ENCODE results near the gene CYB5R4.

The CYB5R4 gene

GRCh38 chr6:83847179-83847578 lies 12.3 kb upstream of the CYB5R4 start:
- no peak for TF ChIP-seq TAF1 (IDR thresholded peaks at IDR 0.05; ENCODE audit: borderline replicate concordance, low read depth, low read length)
- TF ChIP-seq POLR2AphosphoS5 (IDR thresholded peaks at IDR 0.05; ENCODE audit: low read depth, low read length), result no peak
- no peak for TF ChIP-seq POLR2A (IDR thresholded peaks at IDR 0.05; ENCODE audit: low read depth, low read length)
- DNase-seq (ENCODE audit: insufficient read length) (no peak), FAIRE-seq (no peak)

DNA sequence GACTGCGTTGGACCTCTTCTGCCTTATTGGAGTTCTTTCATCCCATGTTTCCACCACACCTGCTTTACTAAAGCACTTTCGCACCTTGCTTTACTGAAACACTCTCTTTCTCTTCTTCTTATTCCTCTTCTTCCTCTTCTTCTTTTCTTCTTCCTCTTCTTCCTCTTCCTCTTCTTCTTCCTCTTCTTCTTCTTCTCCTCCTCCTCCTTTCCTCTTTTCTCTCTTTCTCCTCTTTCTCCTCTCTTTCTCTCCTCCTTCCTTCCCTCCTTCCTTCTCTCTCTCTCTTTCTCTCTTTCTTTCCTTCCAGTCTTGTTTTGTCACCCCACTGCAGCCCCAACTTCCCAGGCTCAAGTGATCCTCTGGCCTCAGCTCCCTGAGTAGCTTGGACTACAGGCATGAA lies 10.4 kb upstream of the CYB5R4 start:
- no peak for TF ChIP-seq POLR2AphosphoS5 (IDR thresholded peaks at IDR 0.05; ENCODE audit: low read depth, low read length)
- no peak for TF ChIP-seq TAF1 (IDR thresholded peaks at IDR 0.05; ENCODE audit: borderline replicate concordance, low read depth, low read length)
- no peak for TF ChIP-seq POLR2A (IDR thresholded peaks at IDR 0.05; ENCODE audit: low read depth, low read length)
- FAIRE-seq (no peak), DNase-seq (ENCODE audit: insufficient read length) (no peak)

GRCh38 chr6:83849610-83850009 lies 9.9 kb upstream of the CYB5R4 start:
- no peak for TF ChIP-seq POLR2A (IDR thresholded peaks at IDR 0.05; ENCODE audit: low read depth, low read length)
- TF ChIP-seq TAF1 (IDR thresholded peaks at IDR 0.05; ENCODE audit: borderline replicate concordance, low read depth, low read length), result no peak
- no peak for TF ChIP-seq POLR2AphosphoS5 (IDR thresholded peaks at IDR 0.05; ENCODE audit: low read depth, low read length)
- FAIRE-seq (no peak), DNase-seq (ENCODE audit: insufficient read length) (no peak)

DNA sequence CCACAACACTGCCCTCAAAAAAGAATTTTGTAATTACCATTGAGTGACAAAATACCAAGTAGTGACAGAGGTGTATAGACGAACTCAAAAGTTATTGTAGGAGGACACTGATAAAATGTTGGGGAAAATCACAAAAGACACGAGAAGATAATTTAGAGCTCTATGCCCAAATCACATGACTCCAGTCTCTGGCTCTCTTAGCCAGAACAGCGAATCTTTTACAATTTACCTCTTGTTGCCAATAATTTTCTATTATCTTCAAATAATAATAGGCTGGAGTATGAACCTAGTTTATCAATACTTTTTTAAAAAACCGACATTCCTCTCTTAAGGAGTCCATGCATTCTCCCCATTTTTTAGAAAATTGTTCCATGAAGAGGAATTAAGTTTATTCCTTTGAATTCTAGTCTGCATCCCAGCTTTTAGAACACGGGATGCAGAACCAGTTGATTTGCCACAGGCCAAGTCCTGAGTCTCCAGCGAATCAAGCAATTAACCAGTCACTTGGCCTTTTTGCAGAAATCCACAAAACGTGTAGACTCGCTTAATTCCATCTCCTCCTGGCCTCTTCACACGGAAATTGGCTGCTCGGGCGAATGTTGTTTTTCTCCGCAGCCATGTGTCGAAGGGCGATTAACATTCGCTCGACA lies 6.8 kb upstream of the CYB5R4 start:
- TF ChIP-seq POLR2A (IDR thresholded peaks at IDR 0.05; ENCODE audit: low read depth, low read length), result no peak
- TF ChIP-seq TAF1 (IDR thresholded peaks at IDR 0.05; ENCODE audit: borderline replicate concordance, low read depth, low read length), result no peak
- no peak for TF ChIP-seq POLR2AphosphoS5 (IDR thresholded peaks at IDR 0.05; ENCODE audit: low read depth, low read length)
- FAIRE-seq (no peak), DNase-seq (ENCODE audit: insufficient read length) (no peak)

DNA sequence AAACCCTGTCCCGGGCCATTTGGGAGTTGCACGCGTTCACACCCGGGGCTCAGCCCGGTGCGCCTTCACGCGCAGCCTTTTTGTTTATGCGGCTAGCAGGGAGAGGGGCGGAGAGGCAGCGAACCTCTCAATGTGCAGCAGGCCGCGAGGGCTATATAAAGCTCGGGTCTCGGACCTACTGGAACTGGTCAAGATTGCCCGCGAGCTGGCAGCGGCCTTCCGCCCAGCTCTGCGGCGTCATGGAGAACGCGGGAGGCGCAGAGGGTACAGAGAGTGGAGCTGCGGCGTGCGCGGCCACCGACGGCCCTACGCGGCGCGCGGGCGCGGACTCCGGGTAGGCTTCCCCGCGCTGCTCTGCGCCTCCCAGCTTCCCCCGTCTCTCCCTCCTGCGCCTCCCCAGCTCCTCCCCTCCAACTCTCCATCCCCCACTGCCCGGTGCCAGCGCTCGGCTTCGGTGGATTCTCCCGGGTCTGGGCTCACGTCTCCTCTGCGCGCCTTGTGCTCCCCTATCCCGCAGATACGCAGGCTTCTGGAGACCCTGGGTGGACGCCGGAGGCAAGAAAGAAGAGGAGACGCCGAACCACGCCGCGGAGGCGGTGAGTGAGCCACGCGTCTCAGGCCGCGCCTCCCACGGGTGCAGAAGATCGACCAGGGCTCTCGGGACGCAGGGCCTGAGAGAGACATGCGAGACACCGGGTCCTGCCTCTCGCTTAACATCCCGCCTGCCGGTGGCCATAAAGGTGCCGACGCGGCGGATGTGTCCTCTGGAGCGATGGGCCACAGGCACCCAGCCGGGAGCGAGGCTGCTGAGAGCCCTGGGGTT lies 6.1 kb upstream of the CYB5R4 start, which contains the start of gene RIPPLY2:
RIPPLY2 (plus strand) TSS at position 183 of the 823 bp plus-strand sequence; CDS start at position 240, 57 bp downstream.
- no peak for FAIRE-seq
- peak; percentile 7 for DNase-seq (ENCODE audit: insufficient read length)
- TF ChIP-seq TAF1 (IDR thresholded peaks at IDR 0.05; ENCODE audit: borderline replicate concordance, low read depth, low read length) (no peak), POLR2A (IDR thresholded peaks at IDR 0.05; ENCODE audit: low read depth, low read length) (no peak), POLR2AphosphoS5 (IDR thresholded peaks at IDR 0.05; ENCODE audit: low read depth, low read length) (no peak)

DNA sequence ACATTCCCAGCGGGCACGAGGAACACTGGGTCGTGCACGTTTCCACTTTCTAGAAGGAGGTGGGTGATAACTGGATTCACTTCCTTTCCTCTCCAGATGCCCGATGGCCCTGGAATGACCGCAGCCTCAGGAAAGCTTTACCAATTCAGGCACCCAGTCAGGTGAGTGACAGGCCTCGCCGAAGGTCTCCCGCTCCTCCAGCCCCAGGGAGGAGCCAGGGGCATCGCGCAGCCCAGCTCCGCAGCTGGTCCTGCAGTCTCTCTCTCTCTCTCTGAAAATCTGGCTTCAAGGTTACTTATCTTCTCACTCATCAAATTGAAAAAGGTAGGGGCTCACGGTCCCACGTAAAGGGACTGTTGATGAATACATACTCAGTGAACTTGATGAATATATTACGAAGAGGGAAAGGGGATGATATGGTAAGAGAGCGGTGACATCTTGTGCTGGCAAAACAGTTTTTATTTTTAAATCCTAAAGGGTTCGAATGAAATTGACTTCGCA lies 5.4 kb upstream of the CYB5R4 start:
- DNase-seq (ENCODE audit: insufficient read length) (no peak), FAIRE-seq (no peak)
- TF ChIP-seq POLR2AphosphoS5 (IDR thresholded peaks at IDR 0.05; ENCODE audit: low read depth, low read length) (no peak), POLR2A (IDR thresholded peaks at IDR 0.05; ENCODE audit: low read depth, low read length) (no peak), TAF1 (IDR thresholded peaks at IDR 0.05; ENCODE audit: borderline replicate concordance, low read depth, low read length) (no peak)

- no peak for TF ChIP-seq POLR2AphosphoS5 (IDR thresholded peaks at IDR 0.05; ENCODE audit: low read depth, low read length)
- TF ChIP-seq TAF1 (IDR thresholded peaks at IDR 0.05; ENCODE audit: borderline replicate concordance, low read depth, low read length), result no peak
- TF ChIP-seq POLR2A (IDR thresholded peaks at IDR 0.05; ENCODE audit: low read depth, low read length), result no peak
- no peak for DNase-seq (ENCODE audit: insufficient read length)
- no peak for FAIRE-seq
Observed at GRCh38 chr6:83854766-83855165, 4.7 kb upstream of the CYB5R4 start.

- TF ChIP-seq POLR2A (IDR thresholded peaks at IDR 0.05; ENCODE audit: low read depth, low read length), result no peak
- TF ChIP-seq POLR2AphosphoS5 (IDR thresholded peaks at IDR 0.05; ENCODE audit: low read depth, low read length), result no peak
- DNase-seq (ENCODE audit: insufficient read length) (no peak), FAIRE-seq (peak; percentile 17)
Observed at GRCh38 chr6:83860359-83860755, 868 bp downstream of the CYB5R4 start.

DNA sequence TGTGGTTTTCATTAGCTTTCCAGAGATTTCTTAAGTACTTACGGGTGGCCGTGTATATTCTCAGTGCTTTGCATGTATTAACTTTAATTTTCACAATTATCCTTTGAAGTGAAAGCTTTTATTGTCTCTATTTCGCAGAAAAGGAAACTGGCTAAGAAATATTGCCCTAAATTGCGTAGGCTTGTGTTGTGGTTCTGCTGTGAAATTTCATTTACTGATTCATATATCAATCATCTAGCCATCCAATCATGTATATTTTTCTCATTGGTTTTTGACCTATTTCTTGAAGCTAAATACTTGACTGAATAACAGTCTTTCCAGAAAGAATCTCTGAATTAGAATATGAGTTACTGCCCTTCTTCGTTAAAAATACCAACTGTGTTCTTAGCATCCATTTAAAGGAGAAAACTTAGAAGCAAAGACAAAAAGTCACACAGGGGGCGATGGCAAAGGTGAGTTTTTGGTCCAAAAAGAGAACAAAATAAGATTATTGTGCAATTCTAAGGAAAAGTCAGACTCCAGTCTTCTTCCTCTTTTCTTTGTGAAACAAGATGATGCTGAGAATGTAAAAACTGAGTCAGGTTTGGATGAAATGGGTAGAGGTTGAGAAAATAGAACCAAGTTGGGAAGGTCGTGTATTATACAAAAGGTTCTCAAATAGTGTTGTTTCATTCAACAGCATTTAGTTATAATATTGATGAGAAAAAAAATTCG lies 1.4 kb downstream of the CYB5R4 start:
- no peak for TF ChIP-seq POLR2AphosphoS5 (IDR thresholded peaks at IDR 0.05; ENCODE audit: low read depth, low read length)
- no peak for TF ChIP-seq POLR2A (IDR thresholded peaks at IDR 0.05; ENCODE audit: low read depth, low read length)
- TF ChIP-seq TAF1 (IDR thresholded peaks at IDR 0.05; ENCODE audit: borderline replicate concordance, low read depth, low read length), result no peak
- peak; percentile 54 for FAIRE-seq
- DNase-seq (ENCODE audit: insufficient read length), result no peak

DNA sequence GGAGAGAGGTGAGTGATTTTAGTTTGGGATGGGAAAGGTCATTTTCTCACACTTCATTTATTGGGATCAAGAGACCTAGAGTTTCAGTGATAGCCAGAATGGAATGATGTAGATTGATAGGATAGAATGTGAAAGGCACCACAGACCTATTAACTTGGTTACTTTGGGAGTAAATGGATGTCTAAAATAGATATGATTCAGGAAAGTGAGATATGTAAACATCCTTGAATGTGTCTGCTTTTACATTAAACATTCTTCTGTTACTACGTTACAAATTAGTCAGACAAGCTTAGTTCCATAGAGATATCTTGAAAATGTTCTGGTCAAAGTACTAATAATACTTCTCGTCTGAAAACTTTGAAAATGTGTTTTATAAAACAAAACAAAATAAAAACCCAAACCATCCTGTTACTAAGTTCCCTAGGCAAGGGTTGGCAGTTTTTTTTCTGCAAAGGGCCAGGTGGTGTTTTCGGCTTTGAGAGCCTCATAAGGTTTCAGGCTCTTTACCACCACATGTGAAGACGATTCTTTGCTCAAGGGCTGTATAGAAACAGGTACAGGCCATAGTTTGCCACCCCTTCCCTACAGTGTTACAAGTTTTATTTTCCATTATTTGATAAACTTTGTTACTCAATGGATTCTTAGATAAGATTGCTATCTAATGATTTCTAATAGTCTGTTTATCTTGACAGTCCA lies 3.4 kb downstream of the CYB5R4 start:
- DNase-seq (ENCODE audit: insufficient read length), result no peak
- no peak for FAIRE-seq
- TF ChIP-seq TAF1 (IDR thresholded peaks at IDR 0.05; ENCODE audit: borderline replicate concordance, low read depth, low read length), result no peak
- no peak for TF ChIP-seq POLR2AphosphoS5 (IDR thresholded peaks at IDR 0.05; ENCODE audit: low read depth, low read length)
- no peak for TF ChIP-seq POLR2A (IDR thresholded peaks at IDR 0.05; ENCODE audit: low read depth, low read length)

GRCh38 chr6:83867043-83867442 lies 7.6 kb downstream of the CYB5R4 start:
- TF ChIP-seq POLR2AphosphoS5 (IDR thresholded peaks at IDR 0.05; ENCODE audit: low read depth, low read length) (no peak), POLR2A (IDR thresholded peaks at IDR 0.05; ENCODE audit: low read depth, low read length) (no peak), TAF1 (IDR thresholded peaks at IDR 0.05; ENCODE audit: borderline replicate concordance, low read depth, low read length) (no peak)
- FAIRE-seq, result no peak
- DNase-seq (ENCODE audit: insufficient read length), result no peak

Data from GM12892 (cell line).